GM23338 (cell line): ENCODE measurements around the gene LMBR1. TPM values are rescaled to one million over a fixed set of nuclear protein-coding genes. Genes with fewer than 3 reads are reported as not detected.

Source experiments
- ATAC-seq: fragments of 200-7000 bp; cut with Tn5 transposase; 3 replicates; pipeline ENCODE4 v1.9.1; 2020
- DNase-seq: peaks from one replicate; pipeline ENCODE4 v3.0.0-alpha.2; 2015; ENCODE audit warnings: low spot score
- H2AFZ ChIP-seq: fragments of 200-600 bp; sonication (generic); 2 replicates; pipeline ENCODE4 v1.8.0; 2016; ENCODE audit warnings: antibody characterized with exemption, mild to moderate bottlenecking, moderate library complexity
- H3F3A ChIP-seq: fragments of 200-600 bp; sonication (generic); replicated peaks from 2 replicates; pipeline ENCODE4 v1.8.0; 2017; ENCODE audit warnings: antibody characterized with exemption, mixed run types, low read depth
- H3K27ac ChIP-seq: fragments of 200-600 bp; sonication (generic); 2 replicates; pipeline ENCODE4 v1.6.1; 2016; ENCODE audit warnings: low read depth
- H3K27me3 ChIP-seq: fragments of 200-600 bp; sonication (generic); 2 replicates; pipeline ENCODE4 v1.8.0; 2016; ENCODE audit warnings: mild to moderate bottlenecking, mixed run types, moderate library complexity; ENCODE audit not compliant: insufficient read depth
- H3K36me3 ChIP-seq: fragments of 200-600 bp; sonication (generic); 2 replicates; pipeline ENCODE4 v1.8.0; 2016; ENCODE audit warnings: mild to moderate bottlenecking; ENCODE audit not compliant: insufficient read depth
- H3K4me1 ChIP-seq: fragments of 200-600 bp; sonication (generic); 2 replicates; pipeline ENCODE4 v1.8.0; 2016; ENCODE audit warnings: mild to moderate bottlenecking, moderate library complexity; ENCODE audit not compliant: insufficient read depth
- H3K4me2 ChIP-seq: fragments of 200-600 bp; sonication (generic); 2 replicates; pipeline ENCODE4 v1.7.1; 2017; ENCODE audit warnings: mixed run types
- H3K4me3 ChIP-seq: fragments of 200-600 bp; sonication (generic); 2 replicates; pipeline ENCODE4 v1.6.1; 2016; ENCODE audit warnings: mixed run types
- H3K79me2 ChIP-seq: fragments of 200-600 bp; sonication (generic); replicated peaks from 2 replicates; pipeline ENCODE4 v1.8.0; 2017; ENCODE audit warnings: mild to moderate bottlenecking; ENCODE audit not compliant: insufficient read depth
- H3K9me2 ChIP-seq: fragments of 200-600 bp; sonication (generic); 2 replicates; pipeline ENCODE4 v1.8.0; 2017; ENCODE audit not compliant: insufficient read depth
- H4K20me1 ChIP-seq: fragments of 200-600 bp; sonication (generic); replicated peaks from 2 replicates; pipeline ENCODE4 v1.8.0; 2017; ENCODE audit warnings: mild to moderate bottlenecking; ENCODE audit not compliant: insufficient read depth
- H3K27ac Mint-ChIP-seq: 2 replicates; pipeline ENCODE4 v1.8.0; 2020; ENCODE audit warnings: inconsistent platforms, mild to moderate bottlenecking, moderate library complexity, mixed read lengths
- H3K27me3 Mint-ChIP-seq: 3 replicates; pipeline ENCODE4 v1.8.0; 2022; ENCODE audit warnings: low read depth, mild to moderate bottlenecking, moderate library complexity, mixed read lengths, inconsistent platforms; ENCODE audit not compliant: insufficient read depth, poor library complexity
- H3K36me3 Mint-ChIP-seq: 3 replicates; pipeline ENCODE4 v1.8.0; 2021; ENCODE audit warnings: low read depth, mild to moderate bottlenecking, inconsistent platforms, moderate library complexity, mixed read lengths
- H3K4me1 Mint-ChIP-seq: 3 replicates; pipeline ENCODE4 v1.8.0; 2020; ENCODE audit warnings: mild to moderate bottlenecking, inconsistent platforms, mixed read lengths
- H3K4me3 Mint-ChIP-seq: 3 replicates; pipeline ENCODE4 v1.8.0; 2021; ENCODE audit warnings: moderate library complexity, mild to moderate bottlenecking, inconsistent platforms, mixed read lengths
- H3K9me3 Mint-ChIP-seq: 3 replicates; pipeline ENCODE4 v1.8.0; 2020; ENCODE audit warnings: moderate library complexity, mild to moderate bottlenecking, inconsistent platforms, mixed read lengths
- CREB1 ChIP-seq: fragments of 250-450 bp; sonication (Bioruptor Pico); IDR thresholded peaks from 2 replicates; pipeline ENCODE4 v1.5.0; 2020; ENCODE audit warnings: low read depth, mild to moderate bottlenecking, moderate library complexity
- CTCF ChIP-seq, 2 experiments: fragments of 200-600 bp in 1 of 2; sonication (generic) in 1 of 2; conservative IDR thresholded peaks; 2 replicates each; pipeline versions ENCODE4 v1.5.1 to v1.6.1; 2016 to 2017; ENCODE audit warnings: antibody characterized with exemption in 2 of 2, low read depth in 2 of 2, mild to moderate bottlenecking in 2 of 2, moderate library complexity in 1 of 2
- ETS1 ChIP-seq: IDR thresholded peaks from 2 replicates; pipeline ENCODE4 v1.6.1; 2016; ENCODE audit warnings: antibody characterized with exemption
- ZNF462 ChIP-seq: fragments of 250-450 bp; sonication (Bioruptor Pico); IDR thresholded peaks from 2 replicates; pipeline ENCODE4 v1.5.0; 2020; ENCODE audit warnings: mild to moderate bottlenecking, moderate library complexity
- polyA plus RNA-seq: library from polyadenylated mRNA; unstranded; fragments of >200 nt; fragmentation: Nextera tagmentation; extraction: Ambion mirVana; gene quantifications from 2 replicates; pipeline ENCODE4 v1.2.1, GENCODE V29; 2016
- total RNA-seq: library from RNA; depleted of rRNA; stranded (reverse); fragments of >200 nt; shearing (Covaris generic); gene quantifications from 2 replicates; pipeline ENCODE4 v1.2.3, GENCODE V29; 2014

Gene LMBR1
- total and polyA plus RNA-seq, 2 experiments from 2014 or later = 21.8 to 90.1 TPM

- TF ChIP-seq ZNF462 = no peak
- TF ChIP-seq CTCF (conservative IDR thresholded peaks at IDR 0.05; ENCODE audit: low read depth in 2 of 2) = no peak
- TF ChIP-seq ETS1 = no peak
Observed at GRCh38 chr7:156753229-156753560, 139.8 kb downstream of the LMBR1 start (continued).

- Histone ChIP-seq H3K27me3 (no peaks in the 10 kb centered on the region), H2AFZ (no peak overlapping the region), H3K79me2 (no peaks in the 10 kb centered on the region), H3K4me2 (no peak overlapping the region), H3K27ac (no peak overlapping the region), H3K36me3 (peaks cover 4% of the 10 kb centered on the region; the same call in 1 of the 2 replicates), H4K20me1 (no peaks in the 10 kb centered on the region; the same call in 1 of the 2 replicates), H3F3A (no peaks in the 10 kb centered on the region), H3K9me2 (no peaks in the 10 kb centered on the region), H3K4me1 (no peaks in the 10 kb centered on the region; the same call in 1 of the 2 replicates), H3K4me3 (no peak overlapping the region)
- Mint-ChIP-seq H3K4me3 (no peak overlapping the region), H3K4me1 (no peaks in the 10 kb centered on the region; the same call in 2 of the 3 replicates), H3K27ac (no peak overlapping the region), H3K36me3 (no peaks in the 10 kb centered on the region), H3K9me3 (no peaks in the 10 kb centered on the region), H3K27me3 (no peaks in the 10 kb centered on the region)
- peak; percentile 85 for ATAC-seq
- peak; percentile 26 for DNase-seq
- TF ChIP-seq CREB1 (no peak), ZNF462 (no peak)
Observed at GRCh38 chr7:156752367-156753228, 140.4 kb downstream of the LMBR1 start.
